ENCODE measurements around the gene TNFRSF13B.

GRCh38 chr17:16953347-16953746, 18.6 kb downstream of the TNFRSF13B start:
- TF ChIP-seq CTCF (IDR thresholded peaks at IDR 0.05; ENCODE audit: borderline replicate concordance, extremely low read depth, low read length, poor library complexity, severe bottlenecking) (no peak), EZH2 (IDR thresholded peaks at IDR 0.05; ENCODE audit: borderline replicate concordance, low read depth, low read length, severe bottlenecking) (no peak)

Data from DND-41 (cell line).